Panc1 (cell line): ENCODE results near the gene TRIOBP. TPM values are rescaled to one million over a fixed set of nuclear protein-coding genes. Genes with fewer than 3 reads are reported as not detected.

Experiments used
- ATAC-seq: fragments of 200-7000 bp; cut with Tn5 transposase; 2 replicates; pipeline ENCODE4 v1.9.1; 2020; ENCODE audit warnings: mild to moderate bottlenecking, moderate library complexity
- BruUV-seq: library from RNA; stranded (reverse); fragments of 400-500 nt; replicated peaks from 2 replicates; lab custom pipeline; 2021; lab: Mats Ljungman, UMichigan
- CTCF ChIA-PET: fragments of 300-600 bp; sonication (Branson Sonifier 250); formaldehyde crosslinking; loops from one replicate; lab custom pipeline; 2022; ENCODE audit warnings: antibody characterized with exemption; lab: Charles Lee
- POLR2A ChIA-PET: fragments of 300-600 bp; sonication (Branson Sonifier 250); formaldehyde crosslinking; loops from one replicate; lab custom pipeline; 2022; ENCODE audit warnings: antibody characterized with exemption; lab: Charles Lee
- DNase-seq: peaks from one replicate; pipeline ENCODE4 v3.0.0-alpha.2; 2010; ENCODE audit warnings: low read depth, low spot score
- H3K27ac ChIP-seq: 2 replicates; pipeline ENCODE4 v1.5.1; 2011; ENCODE audit warnings: mild to moderate bottlenecking, low read length, inconsistent platforms
- H3K27me3 ChIP-seq: fragments of 200-500 bp; sonication (Bioruptor generic); 2 replicates; pipeline ENCODE4 v1.6.0; 2014; ENCODE audit warnings: low read length, inconsistent platforms; ENCODE audit not compliant: control insufficient read depth, insufficient read depth
- H3K36me3 ChIP-seq: fragments of 200-500 bp; sonication (Bioruptor generic); 2 replicates; pipeline ENCODE4 v1.5.1; 2014; ENCODE audit warnings: inconsistent platforms, mild to moderate bottlenecking, low read length, moderate library complexity; ENCODE audit not compliant: control insufficient read depth, insufficient read depth
- H3K4me1 ChIP-seq: 2 replicates; pipeline ENCODE4 v1.5.1; 2011; ENCODE audit warnings: inconsistent platforms, mild to moderate bottlenecking, low read length, moderate library complexity; ENCODE audit not compliant: control insufficient read depth, insufficient read depth
- H3K4me3 ChIP-seq, 2 experiments: 2 replicates each; pipeline ENCODE4 v1.5.1; 2011 to 2012; ENCODE audit warnings: low read depth in 2 of 2, low read length in 2 of 2, mild to moderate bottlenecking in 2 of 2, inconsistent platforms in 1 of 2, moderate library complexity in 1 of 2
- H3K9me3 ChIP-seq: fragments of 200-500 bp; sonication (Bioruptor generic); 2 replicates; pipeline ENCODE4 v1.5.1; 2014; ENCODE audit warnings: low read depth, mild to moderate bottlenecking, inconsistent platforms, low read length, moderate library complexity; ENCODE audit not compliant: control insufficient read depth, insufficient read depth
- POLR2AphosphoS5 ChIP-seq: IDR thresholded peaks from 2 replicates; pipeline ENCODE4 v1.6.1; 2012; ENCODE audit warnings: mild to moderate bottlenecking, low read depth, low read length, moderate library complexity
- SIN3A ChIP-seq: IDR thresholded peaks from 2 replicates; pipeline ENCODE4 v1.6.1; 2012; ENCODE audit warnings: low read depth, mild to moderate bottlenecking, low read length, moderate library complexity, borderline replicate concordance; ENCODE audit not compliant: insufficient read depth
- TCF7L2 ChIP-seq: IDR thresholded peaks from 2 replicates; pipeline ENCODE4 v1.6.1; 2011; ENCODE audit warnings: mild to moderate bottlenecking, low read depth, low read length, inconsistent platforms
- in situ Hi-C: cut with HindIII; loops from 2 replicates; pipeline ENCODE4 v1.10.0; 2016; ENCODE audit warnings: low sequenced_read_pairs, low pct_unique_long_range_greater_than_20kb
- intact Hi-C: fragments of 100-400 bp; cut with micrococcal nuclease; formaldehyde crosslinking; loops from one replicate; pipeline ENCODE4 v1.10.0; 2022; ENCODE audit not compliant: unreplicated experiment
- total RNA-seq: library from RNA; stranded (reverse); gene quantifications from one replicate; pipeline ENCODE4 v1.2.1, GENCODE V29; 2021; ENCODE audit not compliant: unreplicated experiment
- TF ChIP-seq, protein P1 (sequence below): fragments of 450-650 bp; IDR thresholded peaks from 2 replicates; pipeline ENCODE4 v1.5.1; 2017; ENCODE audit warnings: mild to moderate bottlenecking
- TF ChIP-seq, protein P2 (sequence below), 2 experiments: IDR thresholded peaks; 2 replicates each; pipeline ENCODE4 v1.6.1; 2011 to 2012; ENCODE audit warnings: low read depth in 2 of 2, control low read depth in 1 of 2, low read length in 1 of 2, mild to moderate bottlenecking in 1 of 2, moderate library complexity in 1 of 2; ENCODE audit not compliant: insufficient read depth in 1 of 2

TRIOBP gene
- total RNA-seq, 1 experiment from 2014 or later = 50.5 TPM

DNA sequence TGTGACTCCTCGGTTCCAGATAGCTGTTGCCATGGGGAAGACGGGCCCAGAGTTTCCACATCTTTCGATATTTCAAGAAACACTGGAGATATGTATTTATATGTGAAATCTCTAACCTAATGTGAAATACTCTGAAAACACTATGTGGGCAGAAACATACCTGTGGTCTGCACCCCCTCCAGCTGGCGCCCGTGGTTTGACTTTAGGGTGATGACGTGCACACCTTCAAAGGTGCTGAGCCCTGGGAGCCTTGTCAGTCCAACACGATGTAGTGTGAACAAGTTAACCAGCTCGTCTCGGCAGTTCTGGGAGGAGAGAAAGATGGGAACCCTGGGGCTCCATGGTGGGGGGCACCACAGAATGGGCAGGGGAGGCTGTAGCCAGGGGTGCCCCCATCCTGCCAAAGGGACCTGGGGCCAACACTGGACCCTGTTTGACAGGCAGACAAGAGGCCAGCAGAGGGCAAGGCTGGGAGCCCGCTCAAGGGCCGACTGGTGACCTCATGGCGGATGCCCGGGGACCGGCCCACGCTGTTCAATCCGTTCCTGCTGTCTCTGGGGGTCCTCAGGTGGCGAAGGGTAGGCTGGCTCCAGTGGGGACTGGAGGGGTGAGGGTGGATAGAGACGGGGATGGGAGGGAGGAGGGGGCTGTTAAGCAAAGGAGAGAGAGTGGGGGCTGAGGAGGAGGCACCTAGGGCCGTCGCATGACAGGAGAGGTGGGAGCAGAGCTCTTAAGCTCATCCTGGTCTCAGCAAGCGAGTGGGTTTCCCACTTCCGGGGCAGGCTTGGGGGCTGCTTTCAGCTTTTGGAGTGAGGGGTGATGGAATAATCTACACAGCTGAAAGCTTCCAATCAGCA is 43.8 kb downstream of the TRIOBP start:
- CTCF ChIA-PET = no interaction called here
- intact Hi-C loops (no loop called here), in situ Hi-C loops (no loop called here)
- Histone ChIP-seq H3K27me3 (no peaks in the 10 kb centered on the region), H3K4me1 (peaks cover 17% of the 10 kb centered on the region), H3K9me3 (no peaks in the 10 kb centered on the region), H3K27ac (no peak overlapping the region), H3K36me3 (no peaks in the 10 kb centered on the region; the same call in 1 of the 2 replicates), H3K4me3 (no peak overlapping the region)
- TF ChIP-seq POLR2AphosphoS5 (no peak), SIN3A (no peak), TCF7L2 (no peak)
- TF ChIP-seq, protein P1, sequence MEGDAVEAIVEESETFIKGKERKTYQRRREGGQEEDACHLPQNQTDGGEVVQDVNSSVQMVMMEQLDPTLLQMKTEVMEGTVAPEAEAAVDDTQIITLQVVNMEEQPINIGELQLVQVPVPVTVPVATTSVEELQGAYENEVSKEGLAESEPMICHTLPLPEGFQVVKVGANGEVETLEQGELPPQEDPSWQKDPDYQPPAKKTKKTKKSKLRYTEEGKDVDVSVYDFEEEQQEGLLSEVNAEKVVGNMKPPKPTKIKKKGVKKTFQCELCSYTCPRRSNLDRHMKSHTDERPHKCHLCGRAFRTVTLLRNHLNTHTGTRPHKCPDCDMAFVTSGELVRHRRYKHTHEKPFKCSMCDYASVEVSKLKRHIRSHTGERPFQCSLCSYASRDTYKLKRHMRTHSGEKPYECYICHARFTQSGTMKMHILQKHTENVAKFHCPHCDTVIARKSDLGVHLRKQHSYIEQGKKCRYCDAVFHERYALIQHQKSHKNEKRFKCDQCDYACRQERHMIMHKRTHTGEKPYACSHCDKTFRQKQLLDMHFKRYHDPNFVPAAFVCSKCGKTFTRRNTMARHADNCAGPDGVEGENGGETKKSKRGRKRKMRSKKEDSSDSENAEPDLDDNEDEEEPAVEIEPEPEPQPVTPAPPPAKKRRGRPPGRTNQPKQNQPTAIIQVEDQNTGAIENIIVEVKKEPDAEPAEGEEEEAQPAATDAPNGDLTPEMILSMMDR = no peak
- TF ChIP-seq, protein P2, sequence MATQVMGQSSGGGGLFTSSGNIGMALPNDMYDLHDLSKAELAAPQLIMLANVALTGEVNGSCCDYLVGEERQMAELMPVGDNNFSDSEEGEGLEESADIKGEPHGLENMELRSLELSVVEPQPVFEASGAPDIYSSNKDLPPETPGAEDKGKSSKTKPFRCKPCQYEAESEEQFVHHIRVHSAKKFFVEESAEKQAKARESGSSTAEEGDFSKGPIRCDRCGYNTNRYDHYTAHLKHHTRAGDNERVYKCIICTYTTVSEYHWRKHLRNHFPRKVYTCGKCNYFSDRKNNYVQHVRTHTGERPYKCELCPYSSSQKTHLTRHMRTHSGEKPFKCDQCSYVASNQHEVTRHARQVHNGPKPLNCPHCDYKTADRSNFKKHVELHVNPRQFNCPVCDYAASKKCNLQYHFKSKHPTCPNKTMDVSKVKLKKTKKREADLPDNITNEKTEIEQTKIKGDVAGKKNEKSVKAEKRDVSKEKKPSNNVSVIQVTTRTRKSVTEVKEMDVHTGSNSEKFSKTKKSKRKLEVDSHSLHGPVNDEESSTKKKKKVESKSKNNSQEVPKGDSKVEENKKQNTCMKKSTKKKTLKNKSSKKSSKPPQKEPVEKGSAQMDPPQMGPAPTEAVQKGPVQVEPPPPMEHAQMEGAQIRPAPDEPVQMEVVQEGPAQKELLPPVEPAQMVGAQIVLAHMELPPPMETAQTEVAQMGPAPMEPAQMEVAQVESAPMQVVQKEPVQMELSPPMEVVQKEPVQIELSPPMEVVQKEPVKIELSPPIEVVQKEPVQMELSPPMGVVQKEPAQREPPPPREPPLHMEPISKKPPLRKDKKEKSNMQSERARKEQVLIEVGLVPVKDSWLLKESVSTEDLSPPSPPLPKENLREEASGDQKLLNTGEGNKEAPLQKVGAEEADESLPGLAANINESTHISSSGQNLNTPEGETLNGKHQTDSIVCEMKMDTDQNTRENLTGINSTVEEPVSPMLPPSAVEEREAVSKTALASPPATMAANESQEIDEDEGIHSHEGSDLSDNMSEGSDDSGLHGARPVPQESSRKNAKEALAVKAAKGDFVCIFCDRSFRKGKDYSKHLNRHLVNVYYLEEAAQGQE (IDR thresholded peaks at IDR 0.05; ENCODE audit: insufficient read depth in 1 of 2, low read depth in 2 of 2, low read length in 1 of 2) = no peak
- DNase-seq (no peak), ATAC-seq (no peak)
- no TSS peak for BruUV-seq
- POLR2A ChIA-PET = interaction anchor here (0.9 kb wide), 1 partner anchor 9 kb away, joined by 3 read pairs; no protein-coding TSS in a partner anchor

DNA sequence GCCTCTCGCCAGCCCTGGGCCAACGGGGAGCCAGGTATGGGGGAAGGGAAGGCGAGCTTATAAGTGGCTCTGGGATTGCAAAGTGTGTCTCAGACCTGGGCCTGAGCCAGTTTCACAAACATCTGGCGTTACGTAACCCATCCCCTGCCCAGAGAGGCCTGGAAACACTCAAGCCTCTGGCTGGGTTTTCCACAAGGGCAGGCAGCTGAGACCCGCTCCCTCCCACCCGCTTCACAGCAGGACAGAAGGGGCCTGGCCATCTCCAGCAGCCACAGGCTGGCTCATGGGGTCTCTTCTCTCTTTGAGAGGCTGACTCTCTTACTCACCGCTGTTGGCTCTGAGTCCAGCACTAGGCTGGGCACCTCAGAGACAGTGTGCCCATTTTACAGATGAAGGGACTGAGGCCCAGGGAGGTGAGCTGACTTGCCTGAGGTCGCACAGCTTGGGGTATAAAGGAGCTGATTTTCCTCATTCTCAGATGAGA is 44.5 kb downstream of the TRIOBP start:
- ATAC-seq = no peak
- intact Hi-C loops = no loop called here
- in situ Hi-C loops = no loop called here
- Histone ChIP-seq H3K27me3 (no peaks in the 10 kb centered on the region), H3K9me3 (no peaks in the 10 kb centered on the region), H3K4me3 (no peak overlapping the region), H3K4me1 (peaks cover 17% of the 10 kb centered on the region), H3K27ac (no peak overlapping the region), H3K36me3 (no peaks in the 10 kb centered on the region; the same call in 1 of the 2 replicates)
- no peak for TF ChIP-seq POLR2AphosphoS5
- TF ChIP-seq, protein P1 = no peak
- TF ChIP-seq SIN3A = no peak
- TF ChIP-seq TCF7L2 = no peak
- TF ChIP-seq, protein P2 (IDR thresholded peaks at IDR 0.05; ENCODE audit: insufficient read depth in 1 of 2, low read depth in 2 of 2, low read length in 1 of 2) = no peak
- BruUV-seq = no TSS peak
- POLR2A ChIA-PET = interaction anchor here (0.9 kb wide), 1 partner anchor 9 kb away, joined by 3 read pairs; no protein-coding TSS in a partner anchor
- no peak for DNase-seq
- CTCF ChIA-PET = no interaction called here
